Cerebellar cortex (tissue), 1 donor: ENCODE measurements around the gene MINDY3.
A peak's percentile ranks its signal among the peaks of the same experiment; 100 is the strongest.
"Not testable (repeated sequence)": the region's sequence is repeated elsewhere in the genome, so short reads cannot be mapped to it uniquely, and the experiment has no call there.

ENCODE experiments used
- DNase-seq: peaks from one replicate; pipeline ENCODE4 v3.0.0-alpha.2; 2015; ENCODE audit warnings: low spot score

Gene MINDY3

DNA sequence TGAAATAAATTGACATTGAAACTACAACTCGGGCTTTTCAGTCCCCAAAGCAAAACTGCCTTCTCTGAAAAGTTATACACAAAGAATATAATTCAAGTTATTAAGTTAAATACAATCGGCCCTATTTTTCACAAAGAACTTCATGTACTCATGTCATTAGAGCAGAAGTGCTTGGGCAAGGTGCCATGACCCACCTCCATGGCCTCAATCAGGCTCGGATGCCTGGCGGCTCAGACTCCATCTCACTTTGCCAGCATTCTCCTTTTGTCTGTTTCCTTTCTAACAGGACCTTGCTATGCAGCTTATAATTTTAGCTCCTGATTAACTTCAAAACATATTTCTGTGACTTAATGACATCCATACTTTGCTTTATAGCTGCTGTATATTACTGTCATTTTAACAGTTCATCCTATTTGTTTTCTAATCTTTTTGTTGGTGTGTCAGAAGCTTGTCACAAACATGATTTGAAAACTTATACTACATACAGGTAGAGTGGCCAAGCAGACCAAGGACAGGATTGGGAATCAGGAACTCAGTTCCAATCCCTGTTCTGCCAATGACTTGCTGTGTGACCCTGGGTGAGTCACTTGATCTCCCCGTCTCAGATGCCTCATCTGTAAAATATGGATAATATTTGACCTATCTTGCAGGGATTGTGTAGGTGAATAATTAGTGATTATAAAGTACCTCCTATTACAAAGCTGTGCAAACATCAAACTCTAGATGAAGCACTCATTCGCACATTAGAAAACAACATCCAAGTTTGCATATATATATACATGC, 79.8 kb downstream of the MINDY3 start:
- peak; percentile 23 for DNase-seq

DNA sequence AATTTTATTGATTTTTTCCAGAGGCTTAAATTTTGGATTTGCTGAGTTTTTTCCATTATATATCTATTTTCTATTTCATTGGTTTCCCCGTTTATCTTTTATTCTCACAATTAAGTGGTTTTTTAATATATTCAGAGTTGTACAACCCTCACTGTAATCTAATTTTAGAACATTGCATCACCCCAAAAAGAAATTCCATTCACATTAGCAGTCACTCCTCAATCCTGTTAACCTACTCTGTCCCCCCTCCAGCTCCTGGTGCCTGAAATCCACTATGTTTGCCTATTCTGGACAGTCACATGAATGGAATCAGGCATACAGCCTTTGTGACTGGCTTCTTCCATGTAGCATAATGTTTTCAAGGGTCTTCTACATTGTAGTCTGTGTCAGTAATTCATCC, 84.8 kb downstream of the MINDY3 start:
- DNase-seq = no peak

DNA sequence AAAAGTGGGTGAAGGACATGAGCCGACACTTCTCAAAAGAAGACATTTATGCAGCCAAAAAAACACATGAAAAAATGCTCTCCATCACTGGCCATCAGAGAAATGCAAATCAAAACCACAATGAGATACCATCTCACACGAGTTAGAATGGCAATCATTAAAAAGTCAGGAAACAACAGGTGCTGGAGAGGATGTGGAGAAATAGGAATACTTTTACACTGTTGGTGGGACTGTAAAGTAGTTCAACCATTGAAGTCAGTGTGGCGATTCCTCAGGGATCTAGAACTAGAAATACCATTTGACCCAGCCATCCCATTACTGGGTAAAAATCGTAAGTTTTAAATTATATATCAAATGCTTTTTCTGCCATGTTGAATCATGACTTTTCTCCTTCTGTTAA, 85.8 kb downstream of the MINDY3 start:
- DNase-seq = not testable (repeated sequence)

DNA sequence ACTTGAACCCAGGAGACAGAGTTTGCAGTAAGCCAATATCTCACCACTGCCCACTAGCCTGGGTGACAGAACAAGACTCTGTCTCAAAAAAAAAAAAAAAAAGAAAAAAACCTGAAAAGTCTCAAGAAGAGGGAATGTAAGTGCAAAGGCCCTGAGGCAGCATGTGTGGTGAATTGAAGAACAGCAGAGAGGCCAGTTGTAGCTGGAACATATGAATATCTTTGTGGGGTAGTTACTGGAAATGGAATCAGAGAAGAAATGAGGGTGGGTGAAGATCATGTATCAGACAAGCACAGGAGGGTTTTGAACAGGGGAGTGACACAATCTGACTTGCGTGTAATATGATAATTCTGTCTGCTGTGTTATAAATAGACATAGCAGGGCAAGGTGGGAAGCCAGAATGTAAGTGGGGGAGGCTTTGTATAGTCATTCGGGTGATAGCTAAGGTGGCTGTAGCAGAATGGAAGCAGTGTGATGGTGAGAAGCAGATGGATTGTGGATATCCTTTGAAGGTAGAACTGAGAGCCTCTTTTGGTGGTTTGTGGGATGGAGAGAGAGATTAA, 95.3 kb downstream of the MINDY3 start:
- DNase-seq = no peak

DNA sequence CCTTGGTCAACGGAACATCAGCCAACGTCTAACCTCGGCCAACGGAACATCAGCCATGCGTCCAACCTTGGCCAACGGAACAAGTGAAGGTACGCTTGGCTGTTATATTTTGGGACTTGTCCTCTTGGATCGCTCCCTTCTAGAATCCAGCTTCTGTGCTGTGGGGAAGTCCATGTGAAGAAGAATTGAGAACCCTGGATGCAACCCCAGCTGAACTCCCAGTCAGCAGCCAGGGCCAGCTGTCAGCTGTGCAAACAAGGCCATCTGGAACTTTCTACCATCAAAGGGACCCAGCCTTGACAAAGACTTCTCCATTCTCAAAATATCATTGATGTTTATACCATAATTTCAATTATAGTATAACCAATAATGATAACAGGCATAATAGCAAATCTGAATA, 97.3 kb downstream of the MINDY3 start:
- DNase-seq = no peak

DNA sequence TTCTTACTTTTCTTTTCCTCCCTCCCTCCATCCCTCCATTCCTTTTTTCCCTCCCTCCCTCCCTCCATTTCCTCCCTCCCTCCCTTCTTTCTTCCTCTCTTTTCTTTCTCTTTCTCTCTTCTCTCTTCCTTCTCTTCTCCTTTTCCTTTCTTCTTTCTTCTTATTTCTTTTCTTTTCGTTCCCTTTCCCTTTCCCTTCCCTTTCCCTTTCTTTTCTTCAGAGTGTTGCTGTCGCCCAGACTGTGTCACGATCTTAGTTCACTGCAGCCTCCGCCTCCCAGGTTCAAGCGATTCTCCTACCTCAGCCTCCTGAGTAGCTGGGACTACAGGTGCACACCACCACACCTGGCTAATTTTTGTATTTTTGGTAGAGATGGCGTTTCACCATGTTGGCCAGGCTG, 98.1 kb downstream of the MINDY3 start:
- DNase-seq = not testable (repeated sequence)

DNA sequence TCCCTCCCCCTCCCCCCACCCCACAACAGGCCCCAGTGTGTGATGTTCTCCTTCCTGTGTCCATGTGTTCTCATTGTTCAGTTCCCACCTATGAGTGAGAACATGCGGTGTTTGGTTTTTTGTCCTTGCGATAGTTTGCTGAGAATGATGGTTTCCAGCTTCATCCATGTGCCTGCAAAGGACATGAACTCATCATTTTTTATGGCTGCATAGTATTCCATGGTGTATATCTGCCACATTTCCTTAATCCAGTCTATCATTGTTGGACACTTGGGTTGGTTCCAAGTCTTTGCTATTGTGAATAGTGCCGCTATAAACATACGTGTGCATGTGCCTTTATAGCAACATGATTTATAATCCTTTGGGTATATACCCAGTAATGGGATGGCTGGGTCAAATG, 99.1 kb downstream of the MINDY3 start:
- not testable (repeated sequence) for DNase-seq

DNA sequence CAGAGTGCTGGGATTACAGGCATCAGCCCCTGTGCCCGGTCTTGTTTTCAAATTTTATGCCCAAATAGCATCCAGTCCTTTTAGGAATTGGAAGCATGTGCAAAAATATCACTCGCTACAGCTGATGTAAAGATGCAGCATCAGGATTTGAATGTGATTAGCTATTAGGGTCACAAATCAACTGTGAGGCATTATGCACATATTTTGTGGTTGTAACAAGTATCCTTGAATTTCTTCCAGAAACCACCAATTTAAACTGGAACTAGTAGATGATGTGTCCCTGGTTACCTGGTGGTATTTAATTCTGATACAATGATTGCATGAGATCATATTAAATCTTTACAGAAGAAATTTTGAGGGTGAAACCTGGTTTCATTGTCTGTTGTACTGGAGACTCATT, 99.6 kb downstream of the MINDY3 start:
- no peak for DNase-seq

DNA sequence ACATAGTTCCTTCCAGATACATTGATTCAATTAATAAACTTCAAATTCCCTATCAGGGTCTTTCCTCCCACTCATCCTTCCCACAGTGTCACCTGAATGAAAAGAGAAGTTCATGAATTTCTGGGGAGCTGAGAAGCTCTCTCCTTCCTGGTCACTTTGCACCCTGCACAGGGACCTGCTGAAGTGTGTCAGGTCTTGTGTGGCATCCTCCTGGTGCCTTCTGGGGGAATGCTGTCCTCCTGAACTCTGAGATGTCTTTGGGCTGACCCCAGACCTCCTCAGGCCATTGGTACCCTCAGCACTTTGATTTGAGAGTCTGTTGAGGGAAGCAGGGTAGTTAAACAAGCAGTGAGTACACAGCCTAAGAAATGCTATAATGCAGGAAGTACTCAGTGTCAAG, 101.0 kb downstream of the MINDY3 start:
- no peak for DNase-seq

DNA sequence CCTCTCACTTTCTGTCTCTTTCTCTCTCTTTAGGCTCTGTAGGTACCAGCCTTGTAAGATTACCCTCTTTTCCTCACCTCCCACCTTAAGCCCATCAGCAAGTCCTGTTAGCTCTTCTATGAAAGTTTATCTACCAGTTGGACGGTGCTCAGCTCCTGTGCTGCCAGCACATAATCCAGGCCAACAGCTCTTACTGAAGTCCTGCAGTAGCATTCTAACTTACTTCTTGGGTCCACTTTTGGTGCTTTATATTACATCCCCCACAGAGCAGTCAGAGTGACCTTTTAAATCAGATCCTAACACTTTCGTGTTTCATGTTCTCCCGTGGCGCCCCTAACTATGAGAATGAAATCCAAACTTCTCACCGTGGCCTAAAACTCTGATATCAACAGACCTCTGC, 101.7 kb downstream of the MINDY3 start:
- DNase-seq = no peak

DNA sequence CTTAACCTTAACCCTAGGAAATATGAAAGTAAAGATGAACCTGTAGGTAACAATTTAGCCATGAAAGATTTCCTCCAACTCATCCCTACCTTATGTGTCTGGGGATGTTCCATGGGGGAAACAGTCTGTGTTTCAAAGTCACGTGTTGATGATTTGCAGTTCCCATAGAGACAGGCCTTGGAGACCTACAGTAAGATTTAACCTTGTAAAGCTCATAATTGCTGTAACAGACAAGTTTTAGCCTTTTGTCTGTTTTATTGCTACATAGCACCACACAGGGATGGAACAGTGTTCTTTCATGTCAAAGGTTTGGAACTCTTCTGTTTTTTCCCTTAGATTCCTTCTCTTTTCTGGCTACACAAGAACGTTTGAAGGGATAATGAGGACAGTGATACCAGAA, 105.4 kb downstream of the MINDY3 start:
- DNase-seq = no peak

DNA sequence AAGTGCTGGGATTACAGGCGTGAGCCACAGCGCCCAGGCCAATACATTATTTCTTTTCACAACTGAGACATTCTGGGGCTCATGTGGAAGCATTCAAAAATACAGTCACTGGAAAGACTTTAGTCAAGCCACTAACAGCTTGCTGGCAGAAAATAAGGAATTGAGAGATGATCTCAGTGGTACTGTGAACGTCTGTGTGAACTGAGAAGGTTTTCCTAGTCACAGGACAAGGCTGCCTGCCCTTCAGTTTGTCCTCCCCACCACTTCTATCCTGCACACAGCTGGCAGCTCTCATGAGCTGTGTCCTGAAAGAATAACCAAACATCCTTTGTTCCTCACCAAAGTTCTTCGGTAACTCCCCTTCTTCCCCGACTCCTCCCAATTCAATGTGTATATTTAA, 109.3 kb downstream of the MINDY3 start:
- DNase-seq = no peak

DNA sequence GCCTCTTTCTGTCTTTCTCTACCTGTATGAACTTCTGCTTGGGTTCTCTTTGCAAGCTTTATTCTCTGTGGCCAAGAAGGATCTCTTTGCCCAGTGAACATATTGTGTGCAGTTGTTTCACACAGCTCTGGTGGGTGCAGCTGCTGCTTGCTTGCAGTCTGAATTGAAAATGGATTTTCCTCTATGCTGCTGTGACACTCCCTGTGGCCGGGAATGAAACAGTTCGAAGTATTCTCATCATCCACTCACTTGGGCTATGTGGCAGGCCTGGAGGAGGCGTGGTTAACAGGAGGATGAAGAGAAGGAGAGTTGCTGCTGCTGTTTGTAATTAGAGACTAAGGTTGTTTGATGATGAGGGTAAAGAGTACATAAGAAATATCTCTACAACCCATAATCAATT, 112.2 kb downstream of the MINDY3 start:
- no peak for DNase-seq

DNA sequence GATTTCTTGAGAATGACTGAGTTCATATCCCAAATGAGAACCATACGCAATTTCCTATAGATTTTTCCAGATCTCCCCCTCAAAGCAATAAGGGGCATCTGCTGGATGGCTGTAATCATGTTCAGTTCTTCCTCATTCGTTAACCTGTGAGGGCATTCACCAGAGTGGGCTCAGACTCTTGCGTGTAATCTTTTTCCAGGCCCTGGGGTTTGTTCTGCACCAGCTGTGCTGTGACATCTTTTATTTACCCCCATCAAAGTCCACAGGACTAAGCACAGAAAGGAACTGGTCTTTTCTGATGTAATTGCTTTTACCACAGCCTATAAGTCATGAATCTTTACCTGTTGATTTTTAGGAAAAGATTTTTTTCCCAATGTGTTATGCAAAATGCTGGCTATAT, 112.7 kb downstream of the MINDY3 start:
- no peak for DNase-seq

DNA sequence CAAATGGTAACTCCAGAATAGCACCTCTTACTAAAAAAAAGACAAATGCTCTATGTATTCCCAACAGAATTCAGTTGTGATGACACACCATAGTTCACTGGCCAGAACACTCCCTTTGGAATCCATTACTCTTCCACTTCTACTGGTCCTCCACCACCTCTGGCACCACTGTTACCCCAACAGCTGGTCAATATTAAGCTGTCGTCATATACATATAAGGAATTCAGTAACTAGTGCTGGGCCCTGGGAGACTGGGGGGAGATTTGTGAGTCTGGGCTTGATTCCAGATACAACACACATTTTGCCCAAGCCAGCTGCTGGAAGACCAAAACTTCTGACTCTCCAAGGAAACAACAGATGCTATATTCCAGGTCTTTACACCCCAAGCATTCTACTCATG, 114.6 kb downstream of the MINDY3 start:
- no peak for DNase-seq

DNA sequence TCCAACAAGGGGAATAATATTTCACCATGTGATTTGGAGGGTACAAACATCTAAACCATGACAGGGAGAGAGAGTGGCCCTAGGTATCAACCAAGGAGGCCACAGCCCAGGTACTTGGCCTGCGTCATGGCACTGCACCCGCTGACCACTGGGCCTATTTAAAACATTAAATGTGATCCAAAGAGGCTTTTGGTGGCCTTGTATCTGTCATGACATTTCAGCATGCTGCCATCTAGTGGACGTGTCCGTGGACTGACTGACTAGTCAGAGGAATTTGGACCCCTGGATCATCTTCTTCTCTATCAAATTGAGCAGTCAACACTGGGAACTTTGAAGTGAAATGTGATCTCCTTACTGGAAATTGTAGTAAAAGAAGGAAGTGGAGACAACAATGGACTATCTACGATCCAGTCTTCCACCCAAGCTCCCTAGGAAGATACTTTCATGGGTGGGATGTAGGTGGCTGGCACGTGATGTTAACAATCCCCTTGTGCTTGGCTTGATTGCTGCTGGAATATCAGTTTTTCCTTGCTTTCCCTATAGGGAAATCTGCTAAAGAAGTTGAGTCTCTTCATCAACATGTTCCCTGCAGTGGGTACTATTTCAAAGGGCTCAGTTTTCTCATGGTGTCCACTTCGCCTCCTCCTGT, 116.0 kb downstream of the MINDY3 start:
- DNase-seq = peak; percentile 48

DNA sequence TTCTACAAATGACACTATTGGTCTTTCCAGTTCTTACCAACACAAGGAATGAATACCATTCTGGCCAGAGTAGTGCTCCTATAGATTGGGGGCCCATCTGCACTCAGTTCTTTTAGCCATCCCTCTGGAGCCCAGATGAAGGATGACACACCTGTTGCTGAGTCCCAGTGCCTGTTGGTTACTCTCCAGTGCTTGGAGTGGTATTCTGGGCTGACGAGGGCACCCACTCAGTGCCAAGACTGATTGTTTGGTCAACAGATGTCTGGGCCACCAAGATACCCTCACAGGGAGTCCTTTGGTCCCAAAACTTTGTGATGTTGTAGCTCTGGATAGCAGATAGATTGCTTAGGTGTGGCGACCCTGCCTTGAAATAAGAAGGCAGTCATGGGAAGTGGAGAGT, 116.9 kb downstream of the MINDY3 start:
- DNase-seq = no peak

DNA sequence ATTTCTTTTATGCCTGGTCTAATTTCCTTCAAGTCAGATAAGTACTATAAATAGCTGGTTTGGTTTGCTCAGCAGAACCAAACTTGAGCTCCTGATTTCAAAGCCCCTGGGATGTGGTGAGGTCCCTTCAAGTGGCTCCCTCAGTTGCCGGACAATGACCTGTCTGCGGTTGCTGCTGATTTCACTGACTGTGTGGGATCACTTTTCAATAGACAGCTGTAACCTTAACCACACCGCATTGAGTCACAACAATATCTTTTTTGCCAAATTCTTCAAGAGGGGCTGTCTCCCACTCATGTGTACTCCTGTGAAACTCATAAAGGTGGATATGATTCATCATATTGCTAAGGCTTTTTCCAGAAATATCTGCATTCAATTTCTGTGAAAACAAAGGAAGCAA, 117.5 kb downstream of the MINDY3 start:
- no peak for DNase-seq

DNA sequence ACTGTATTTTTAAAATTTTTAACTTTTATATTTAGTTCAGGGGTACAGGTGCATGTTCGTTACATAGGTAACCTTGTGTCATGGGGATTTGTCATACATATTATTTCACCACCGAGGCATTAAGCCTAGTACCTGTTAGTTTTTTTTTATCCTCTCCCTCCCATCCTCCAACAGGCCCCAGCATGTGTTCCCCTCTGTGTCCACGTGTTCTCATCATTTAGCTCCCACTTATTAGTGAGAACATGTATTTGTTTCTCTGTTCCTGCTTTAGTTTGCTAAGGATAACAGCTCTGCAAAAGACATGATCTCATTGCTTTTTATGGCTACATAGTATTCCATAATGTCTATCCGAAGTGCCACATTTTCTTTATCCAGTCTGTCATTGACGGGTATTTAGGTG, 118.2 kb downstream of the MINDY3 start:
- DNase-seq = no peak

DNA sequence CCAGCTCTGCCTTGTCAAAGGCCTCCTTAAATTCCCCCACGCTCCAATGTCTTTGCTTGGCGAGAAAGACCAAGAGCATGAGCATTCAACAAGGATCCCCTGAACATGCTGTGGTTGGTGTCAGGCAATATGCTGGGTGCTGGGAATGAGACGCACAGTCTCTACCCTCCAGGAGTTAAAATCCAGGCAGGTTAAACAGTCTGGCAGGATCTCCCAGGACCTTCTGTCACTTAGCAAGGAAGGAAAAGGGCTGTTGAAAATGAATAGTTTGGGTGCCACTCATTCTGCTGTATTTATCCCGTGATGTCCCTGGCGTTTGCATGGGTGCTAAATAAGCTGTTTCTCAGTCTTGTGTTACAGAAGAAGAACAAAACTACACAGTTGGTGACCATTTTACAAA, 118.7 kb downstream of the MINDY3 start:
- no peak for DNase-seq

DNA sequence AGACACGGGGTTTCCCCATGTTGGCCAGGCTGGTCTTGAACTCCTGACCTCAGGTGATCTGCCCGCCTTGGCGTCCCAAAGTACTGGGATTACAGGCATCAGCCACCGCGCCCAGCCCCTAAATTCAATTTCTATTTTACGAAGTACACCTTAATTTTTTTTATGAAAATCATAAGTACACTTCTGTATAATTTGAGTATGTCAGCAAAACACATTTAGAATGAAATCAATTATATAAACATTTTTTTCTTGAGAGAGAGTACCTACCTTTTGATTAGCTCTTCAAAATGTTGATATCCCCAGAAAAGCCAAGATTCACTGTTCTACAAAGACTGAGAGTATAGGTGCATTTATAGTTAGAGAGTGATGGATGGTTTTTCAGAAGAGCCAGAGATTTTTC, 120.0 kb downstream of the MINDY3 start:
- DNase-seq = no peak

DNA sequence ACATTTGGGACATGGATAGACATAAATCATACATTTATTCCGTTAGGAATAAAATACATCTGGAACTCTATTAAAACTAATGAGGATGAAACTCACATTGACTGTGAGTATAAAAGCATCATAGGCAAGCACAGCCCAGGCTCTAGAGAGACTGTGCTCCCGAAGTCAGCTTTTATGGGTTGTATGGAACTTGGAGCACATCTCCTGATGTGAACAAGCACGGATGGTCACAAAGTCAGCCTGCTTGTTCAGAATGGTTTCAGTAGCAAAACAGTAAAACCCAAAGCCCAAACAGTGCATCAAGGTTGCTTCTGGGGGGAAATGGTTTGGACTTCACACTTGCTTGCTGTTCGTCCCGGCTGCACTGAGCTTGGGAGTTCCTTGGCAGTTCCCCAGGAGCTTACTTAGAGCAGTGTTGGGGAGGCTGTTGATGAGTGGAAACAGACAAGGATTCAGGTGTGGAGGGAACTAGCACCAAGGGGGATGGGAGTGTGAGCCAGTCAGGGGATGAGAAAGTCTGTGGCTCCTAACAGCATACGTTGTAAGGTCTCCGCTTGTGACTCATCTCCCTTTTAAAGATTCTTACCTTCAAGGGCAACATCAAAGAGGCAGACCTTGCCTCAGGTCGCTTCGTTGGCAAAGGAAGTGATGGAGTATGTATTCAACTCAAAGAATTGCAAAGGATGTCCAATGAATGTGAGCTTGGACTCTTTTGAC, 120.9 kb downstream of the MINDY3 start:
- no peak for DNase-seq
